WTC11 (cell line): ENCODE data around the gene TLE4. TPM values are rescaled to one million over a fixed set of nuclear protein-coding genes. Genes with fewer than 3 reads are reported as not detected.

ENCODE experiments used
- ATAC-seq: fragments of 200-7000 bp; cut with Tn5 transposase; 2 replicates; pipeline ENCODE4 v1.10.0; 2021; ENCODE audit warnings: mild to moderate bottlenecking, moderate library complexity
- CTCF ChIA-PET: fragments of 300-600 bp; sonication (Branson Sonifier 250); formaldehyde crosslinking; loops from one replicate; lab custom pipeline; 2021; ENCODE audit warnings: antibody characterized with exemption; lab: Charles Lee
- POLR2A ChIA-PET: fragments of 350-600 bp; sonication (Branson Sonifier 250); formaldehyde crosslinking; loops from one replicate; lab custom pipeline; 2021; ENCODE audit warnings: antibody characterized with exemption; lab: Charles Lee
- DNase-seq: peaks from one replicate; pipeline ENCODE4 v3.0.0; 2021; ENCODE audit warnings: low spot score
- H3K27ac Mint-ChIP-seq: 2 replicates; pipeline ENCODE4 v1.8.0; 2021; ENCODE audit warnings: mixed read lengths
- H3K27me3 Mint-ChIP-seq: 2 replicates; pipeline ENCODE4 v1.8.0; 2021; ENCODE audit warnings: low read depth, mild to moderate bottlenecking, moderate library complexity, mixed read lengths
- H3K36me3 Mint-ChIP-seq: 2 replicates; pipeline ENCODE4 v1.8.0; 2021; ENCODE audit warnings: mixed read lengths
- H3K4me1 Mint-ChIP-seq: 2 replicates; pipeline ENCODE4 v1.8.0; 2022; ENCODE audit warnings: mixed read lengths
- H3K4me3 Mint-ChIP-seq: 2 replicates; pipeline ENCODE4 v1.8.0; 2021; ENCODE audit warnings: mild to moderate bottlenecking, moderate library complexity, mixed read lengths
- H3K9me3 Mint-ChIP-seq: 2 replicates; pipeline ENCODE4 v1.8.0; 2021; ENCODE audit warnings: mixed read lengths
- GABPB1 ChIP-seq: sonication (generic); formaldehyde crosslinking; IDR thresholded peaks from 2 replicates; pipeline ENCODE4 v1.8.1; 2023; ENCODE audit warnings: mild to moderate bottlenecking, missing genetic modification reagents
- HMGA2 ChIP-seq: fragments of 250-450 bp; sonication (Bioruptor Pico); IDR thresholded peaks from 2 replicates; pipeline ENCODE4 v1.4.0; 2021; ENCODE audit warnings: mild to moderate bottlenecking, moderate library complexity
- JAZF1 ChIP-seq: fragments of 250-450 bp; sonication (Bioruptor Pico); IDR thresholded peaks from 2 replicates; pipeline ENCODE4 v1.9.0; 2021; ENCODE audit warnings: moderate library complexity, mild to moderate bottlenecking, inconsistent platforms
- RORB ChIP-seq: fragments of 250-450 bp; sonication (Bioruptor Pico); IDR thresholded peaks from 2 replicates; pipeline ENCODE4 v1.9.0; 2021; ENCODE audit warnings: mild to moderate bottlenecking
- TP53 ChIP-seq: sonication (generic); formaldehyde crosslinking; IDR thresholded peaks from 2 replicates; pipeline ENCODE4 v1.8.1; 2023; ENCODE audit warnings: mild to moderate bottlenecking, missing genetic modification reagents
- total RNA-seq: library from RNA; stranded (reverse); gene quantifications from 3 replicates; pipeline ENCODE4 v1.2.3, GENCODE V29; 2021
- TF ChIP-seq, protein P1 (sequence below): sonication (generic); formaldehyde crosslinking; IDR thresholded peaks from 2 replicates; pipeline ENCODE4 v1.8.0; 2022; ENCODE audit warnings: missing genetic modification reagents
- TF ChIP-seq, protein P2 (sequence below): sonication (generic); formaldehyde crosslinking; IDR thresholded peaks from 2 replicates; pipeline ENCODE4 v1.8.1; 2022; ENCODE audit warnings: low read depth, mild to moderate bottlenecking, moderate library complexity, missing genetic modification reagents, borderline replicate concordance
- TF ChIP-seq, protein P3 (sequence below): sonication (generic); formaldehyde crosslinking; IDR thresholded peaks from 2 replicates; pipeline ENCODE4 v1.8.1; 2022; ENCODE audit warnings: mild to moderate bottlenecking, moderate library complexity, missing genetic modification reagents
- TF ChIP-seq, protein P4 (sequence below): fragments of 250-450 bp; sonication (Bioruptor Pico); IDR thresholded peaks from 2 replicates; pipeline ENCODE4 v1.8.0; 2021; ENCODE audit warnings: mild to moderate bottlenecking
- TF ChIP-seq, protein P5 (sequence below): sonication (generic); formaldehyde crosslinking; IDR thresholded peaks from 2 replicates; pipeline ENCODE4 v1.8.0; 2023; ENCODE audit warnings: missing genetic modification reagents, mild to moderate bottlenecking, borderline replicate concordance
- TF ChIP-seq, protein P6 (sequence below): sonication (generic); formaldehyde crosslinking; IDR thresholded peaks from 2 replicates; pipeline ENCODE4 v1.8.1; 2022; ENCODE audit warnings: missing genetic modification reagents, borderline replicate concordance

TLE4 gene
- total RNA-seq, 1 experiment from 2014 or later, result 48.1 TPM

DNA sequence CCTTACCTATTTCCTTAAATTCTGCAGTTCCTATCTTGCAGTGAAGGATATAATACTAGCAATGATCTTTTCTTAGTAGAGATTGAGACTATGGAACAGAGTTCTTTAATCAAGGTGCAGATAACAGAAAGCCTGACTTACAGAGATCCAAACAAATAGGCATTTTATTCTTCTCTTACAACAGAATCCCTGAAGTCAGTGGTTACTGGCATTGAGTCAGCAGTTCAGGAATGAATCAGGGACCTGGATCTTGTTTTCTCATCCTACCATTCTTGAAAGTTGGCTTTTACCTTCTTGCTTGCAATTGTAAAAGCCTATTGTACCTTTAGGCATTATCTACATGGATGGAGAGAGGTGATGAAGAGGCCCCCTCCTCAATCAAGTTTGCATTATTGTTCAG is 47.5 kb upstream of the TLE4 start (continued):
- TF ChIP-seq, protein P1, sequence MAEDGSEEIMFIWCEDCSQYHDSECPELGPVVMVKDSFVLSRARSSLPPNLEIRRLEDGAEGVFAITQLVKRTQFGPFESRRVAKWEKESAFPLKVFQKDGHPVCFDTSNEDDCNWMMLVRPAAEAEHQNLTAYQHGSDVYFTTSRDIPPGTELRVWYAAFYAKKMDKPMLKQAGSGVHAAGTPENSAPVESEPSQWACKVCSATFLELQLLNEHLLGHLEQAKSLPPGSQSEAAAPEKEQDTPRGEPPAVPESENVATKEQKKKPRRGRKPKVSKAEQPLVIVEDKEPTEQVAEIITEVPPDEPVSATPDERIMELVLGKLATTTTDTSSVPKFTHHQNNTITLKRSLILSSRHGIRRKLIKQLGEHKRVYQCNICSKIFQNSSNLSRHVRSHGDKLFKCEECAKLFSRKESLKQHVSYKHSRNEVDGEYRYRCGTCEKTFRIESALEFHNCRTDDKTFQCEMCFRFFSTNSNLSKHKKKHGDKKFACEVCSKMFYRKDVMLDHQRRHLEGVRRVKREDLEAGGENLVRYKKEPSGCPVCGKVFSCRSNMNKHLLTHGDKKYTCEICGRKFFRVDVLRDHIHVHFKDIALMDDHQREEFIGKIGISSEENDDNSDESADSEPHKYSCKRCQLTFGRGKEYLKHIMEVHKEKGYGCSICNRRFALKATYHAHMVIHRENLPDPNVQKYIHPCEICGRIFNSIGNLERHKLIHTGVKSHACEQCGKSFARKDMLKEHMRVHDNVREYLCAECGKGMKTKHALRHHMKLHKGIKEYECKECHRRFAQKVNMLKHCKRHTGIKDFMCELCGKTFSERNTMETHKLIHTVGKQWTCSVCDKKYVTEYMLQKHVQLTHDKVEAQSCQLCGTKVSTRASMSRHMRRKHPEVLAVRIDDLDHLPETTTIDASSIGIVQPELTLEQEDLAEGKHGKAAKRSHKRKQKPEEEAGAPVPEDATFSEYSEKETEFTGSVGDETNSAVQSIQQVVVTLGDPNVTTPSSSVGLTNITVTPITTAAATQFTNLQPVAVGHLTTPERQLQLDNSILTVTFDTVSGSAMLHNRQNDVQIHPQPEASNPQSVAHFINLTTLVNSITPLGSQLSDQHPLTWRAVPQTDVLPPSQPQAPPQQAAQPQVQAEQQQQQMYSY (CRISPR knock-in tag), result no peak
- TF ChIP-seq, protein P2, sequence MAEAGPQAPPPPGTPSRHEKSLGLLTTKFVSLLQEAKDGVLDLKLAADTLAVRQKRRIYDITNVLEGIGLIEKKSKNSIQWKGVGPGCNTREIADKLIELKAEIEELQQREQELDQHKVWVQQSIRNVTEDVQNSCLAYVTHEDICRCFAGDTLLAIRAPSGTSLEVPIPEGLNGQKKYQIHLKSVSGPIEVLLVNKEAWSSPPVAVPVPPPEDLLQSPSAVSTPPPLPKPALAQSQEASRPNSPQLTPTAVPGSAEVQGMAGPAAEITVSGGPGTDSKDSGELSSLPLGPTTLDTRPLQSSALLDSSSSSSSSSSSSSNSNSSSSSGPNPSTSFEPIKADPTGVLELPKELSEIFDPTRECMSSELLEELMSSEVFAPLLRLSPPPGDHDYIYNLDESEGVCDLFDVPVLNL (CRISPR knock-in tag), result no peak
- no peak for TF ChIP-seq HMGA2 (CRISPR knock-in tag)
- TF ChIP-seq, protein P3, sequence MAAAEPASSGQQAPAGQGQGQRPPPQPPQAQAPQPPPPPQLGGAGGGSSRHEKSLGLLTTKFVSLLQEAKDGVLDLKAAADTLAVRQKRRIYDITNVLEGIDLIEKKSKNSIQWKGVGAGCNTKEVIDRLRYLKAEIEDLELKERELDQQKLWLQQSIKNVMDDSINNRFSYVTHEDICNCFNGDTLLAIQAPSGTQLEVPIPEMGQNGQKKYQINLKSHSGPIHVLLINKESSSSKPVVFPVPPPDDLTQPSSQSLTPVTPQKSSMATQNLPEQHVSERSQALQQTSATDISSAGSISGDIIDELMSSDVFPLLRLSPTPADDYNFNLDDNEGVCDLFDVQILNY (CRISPR knock-in tag), result no peak
- TF ChIP-seq, protein P4, sequence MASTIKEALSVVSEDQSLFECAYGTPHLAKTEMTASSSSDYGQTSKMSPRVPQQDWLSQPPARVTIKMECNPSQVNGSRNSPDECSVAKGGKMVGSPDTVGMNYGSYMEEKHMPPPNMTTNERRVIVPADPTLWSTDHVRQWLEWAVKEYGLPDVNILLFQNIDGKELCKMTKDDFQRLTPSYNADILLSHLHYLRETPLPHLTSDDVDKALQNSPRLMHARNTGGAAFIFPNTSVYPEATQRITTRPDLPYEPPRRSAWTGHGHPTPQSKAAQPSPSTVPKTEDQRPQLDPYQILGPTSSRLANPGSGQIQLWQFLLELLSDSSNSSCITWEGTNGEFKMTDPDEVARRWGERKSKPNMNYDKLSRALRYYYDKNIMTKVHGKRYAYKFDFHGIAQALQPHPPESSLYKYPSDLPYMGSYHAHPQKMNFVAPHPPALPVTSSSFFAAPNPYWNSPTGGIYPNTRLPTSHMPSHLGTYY, result no peak
- TF ChIP-seq TP53 (CRISPR knock-in tag), result no peak

DNA sequence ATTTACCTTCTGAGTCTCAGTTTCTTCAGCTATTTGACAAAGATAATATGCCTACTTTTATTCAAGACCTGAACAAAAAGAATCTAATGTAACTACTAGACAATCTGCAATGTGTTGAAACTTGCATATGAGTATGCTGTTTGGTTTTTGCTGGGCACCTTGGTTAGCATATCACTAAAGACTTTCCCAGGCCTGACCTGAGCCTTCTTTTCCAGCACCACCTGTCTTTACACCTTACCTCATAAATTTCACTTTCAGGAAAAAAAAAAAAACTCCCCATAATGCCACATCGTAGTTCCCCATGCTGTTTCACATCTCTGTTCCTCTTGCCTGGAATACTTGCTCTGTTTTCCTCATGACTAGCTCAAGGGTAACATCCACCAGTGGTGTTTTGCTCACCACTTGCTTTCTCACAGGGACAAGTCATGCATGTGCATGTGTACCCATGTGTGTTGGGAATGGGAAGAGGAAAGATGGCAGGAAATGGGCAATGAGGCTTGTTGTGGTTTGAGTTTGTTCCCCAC is 45.6 kb upstream of the TLE4 start:
- H3K4me1 Mint-ChIP-seq, result no peaks in the 10 kb centered on the region
- peaks cover 10% of the 10 kb centered on the region for H3K9me3 Mint-ChIP-seq
- no peaks in the 10 kb centered on the region for H3K36me3 Mint-ChIP-seq
- TF ChIP-seq, protein P5, sequence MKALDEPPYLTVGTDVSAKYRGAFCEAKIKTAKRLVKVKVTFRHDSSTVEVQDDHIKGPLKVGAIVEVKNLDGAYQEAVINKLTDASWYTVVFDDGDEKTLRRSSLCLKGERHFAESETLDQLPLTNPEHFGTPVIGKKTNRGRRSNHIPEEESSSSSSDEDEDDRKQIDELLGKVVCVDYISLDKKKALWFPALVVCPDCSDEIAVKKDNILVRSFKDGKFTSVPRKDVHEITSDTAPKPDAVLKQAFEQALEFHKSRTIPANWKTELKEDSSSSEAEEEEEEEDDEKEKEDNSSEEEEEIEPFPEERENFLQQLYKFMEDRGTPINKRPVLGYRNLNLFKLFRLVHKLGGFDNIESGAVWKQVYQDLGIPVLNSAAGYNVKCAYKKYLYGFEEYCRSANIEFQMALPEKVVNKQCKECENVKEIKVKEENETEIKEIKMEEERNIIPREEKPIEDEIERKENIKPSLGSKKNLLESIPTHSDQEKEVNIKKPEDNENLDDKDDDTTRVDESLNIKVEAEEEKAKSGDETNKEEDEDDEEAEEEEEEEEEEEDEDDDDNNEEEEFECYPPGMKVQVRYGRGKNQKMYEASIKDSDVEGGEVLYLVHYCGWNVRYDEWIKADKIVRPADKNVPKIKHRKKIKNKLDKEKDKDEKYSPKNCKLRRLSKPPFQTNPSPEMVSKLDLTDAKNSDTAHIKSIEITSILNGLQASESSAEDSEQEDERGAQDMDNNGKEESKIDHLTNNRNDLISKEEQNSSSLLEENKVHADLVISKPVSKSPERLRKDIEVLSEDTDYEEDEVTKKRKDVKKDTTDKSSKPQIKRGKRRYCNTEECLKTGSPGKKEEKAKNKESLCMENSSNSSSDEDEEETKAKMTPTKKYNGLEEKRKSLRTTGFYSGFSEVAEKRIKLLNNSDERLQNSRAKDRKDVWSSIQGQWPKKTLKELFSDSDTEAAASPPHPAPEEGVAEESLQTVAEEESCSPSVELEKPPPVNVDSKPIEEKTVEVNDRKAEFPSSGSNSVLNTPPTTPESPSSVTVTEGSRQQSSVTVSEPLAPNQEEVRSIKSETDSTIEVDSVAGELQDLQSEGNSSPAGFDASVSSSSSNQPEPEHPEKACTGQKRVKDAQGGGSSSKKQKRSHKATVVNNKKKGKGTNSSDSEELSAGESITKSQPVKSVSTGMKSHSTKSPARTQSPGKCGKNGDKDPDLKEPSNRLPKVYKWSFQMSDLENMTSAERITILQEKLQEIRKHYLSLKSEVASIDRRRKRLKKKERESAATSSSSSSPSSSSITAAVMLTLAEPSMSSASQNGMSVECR (CRISPR knock-in tag), result no peak
- TF ChIP-seq, protein P6, sequence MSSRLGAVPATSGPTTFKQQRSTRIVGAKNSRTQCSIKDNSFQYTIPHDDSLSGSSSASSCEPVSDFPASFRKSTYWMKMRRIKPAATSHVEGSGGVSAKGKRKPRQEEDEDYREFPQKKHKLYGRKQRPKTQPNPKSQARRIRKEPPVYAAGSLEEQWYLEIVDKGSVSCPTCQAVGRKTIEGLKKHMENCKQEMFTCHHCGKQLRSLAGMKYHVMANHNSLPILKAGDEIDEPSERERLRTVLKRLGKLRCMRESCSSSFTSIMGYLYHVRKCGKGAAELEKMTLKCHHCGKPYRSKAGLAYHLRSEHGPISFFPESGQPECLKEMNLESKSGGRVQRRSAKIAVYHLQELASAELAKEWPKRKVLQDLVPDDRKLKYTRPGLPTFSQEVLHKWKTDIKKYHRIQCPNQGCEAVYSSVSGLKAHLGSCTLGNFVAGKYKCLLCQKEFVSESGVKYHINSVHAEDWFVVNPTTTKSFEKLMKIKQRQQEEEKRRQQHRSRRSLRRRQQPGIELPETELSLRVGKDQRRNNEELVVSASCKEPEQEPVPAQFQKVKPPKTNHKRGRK (CRISPR knock-in tag), result no peak
- no peak for TF ChIP-seq RORB (CRISPR knock-in tag)
- TF ChIP-seq GABPB1 (CRISPR knock-in tag), result no peak
- TF ChIP-seq JAZF1 (CRISPR knock-in tag), result no peak
- CTCF ChIA-PET, result no interaction called here
- H3K4me3 Mint-ChIP-seq, result no peak overlapping the region
- no peak for DNase-seq
- H3K27me3 Mint-ChIP-seq, result no peaks in the 10 kb centered on the region
- no peak overlapping the region for H3K27ac Mint-ChIP-seq
- POLR2A ChIA-PET, result no interaction called here
- ATAC-seq, result no peak
